Liver (tissue), 9 donors: ENCODE results near the gene JAKMIP1. TPM values are rescaled to one million over a fixed set of nuclear protein-coding genes. Genes with fewer than 3 reads are reported as not detected.

Source experiments
- DNase-seq: peaks from one replicate; pipeline ENCODE4 v3.0.0-alpha.2; 2017; ENCODE audit warnings: low spot score
- H3K27ac ChIP-seq, 2 donors: one replicate each; pipeline ENCODE4 v1.7.0; 2013; ENCODE audit warnings: inconsistent platforms in 2 of 2, low read length in 2 of 2, control low read depth in 1 of 2, low read depth in 1 of 2, mild to moderate bottlenecking in 1 of 2
- H3K27me3 ChIP-seq, 4 donors: one replicate each; pipeline versions ENCODE4 v1.6.1 to v1.7.0; 2013; ENCODE audit warnings: low read length in 3 of 4, inconsistent platforms in 1 of 4, mild to moderate bottlenecking in 1 of 4, moderate library complexity in 1 of 4; ENCODE audit not compliant: control insufficient read depth in 4 of 4, insufficient read depth in 4 of 4
- H3K36me3 ChIP-seq, 4 donors: one replicate each; pipeline versions ENCODE4 v1.6.1 to v1.7.0; 2013; ENCODE audit warnings: low read length in 3 of 4, mild to moderate bottlenecking in 3 of 4, low read depth in 1 of 4, moderate library complexity in 1 of 4; ENCODE audit not compliant: control insufficient read depth in 4 of 4, insufficient read depth in 3 of 4
- H3K4me1 ChIP-seq, 4 donors: one replicate each; pipeline versions ENCODE4 v1.6.1 to v1.7.0; 2013; ENCODE audit warnings: low read length in 3 of 4, mild to moderate bottlenecking in 3 of 4, moderate library complexity in 1 of 4; ENCODE audit not compliant: control insufficient read depth in 4 of 4, insufficient read depth in 4 of 4
- H3K4me3 ChIP-seq, 3 donors: one replicate each; pipeline versions ENCODE4 v1.6.1 to v1.7.0; 2013; ENCODE audit warnings: low read length in 3 of 3, control low read depth in 1 of 3, low read depth in 1 of 3, mild to moderate bottlenecking in 1 of 3
- H3K9ac ChIP-seq, 2 donors: one replicate each; pipeline ENCODE4 v1.7.0; 2013; ENCODE audit warnings: low read length in 2 of 2, mild to moderate bottlenecking in 2 of 2, moderate library complexity in 2 of 2, control low read depth in 1 of 2, low read depth in 1 of 2
- H3K9me3 ChIP-seq, 4 donors: one replicate each; pipeline versions ENCODE4 v1.6.1 to v1.7.0; 2013; ENCODE audit warnings: low read length in 3 of 4; ENCODE audit not compliant: control insufficient read depth in 4 of 4
- EGR1 ChIP-seq, 2 donors: IDR thresholded peaks; 2 replicates each; pipeline ENCODE4 v1.6.1; 2016 to 2018; ENCODE audit warnings: antibody characterized with exemption in 2 of 2, low read depth in 2 of 2
- FOXA1 ChIP-seq: IDR thresholded peaks from 2 replicates; pipeline ENCODE4 v1.6.1; 2016; ENCODE audit warnings: antibody characterized with exemption
- FOXA2 ChIP-seq: IDR thresholded peaks from 2 replicates; pipeline ENCODE4 v1.6.1; 2016; ENCODE audit warnings: antibody characterized with exemption
- GABPA ChIP-seq, 2 donors: IDR thresholded peaks in 1 of 2; conservative IDR thresholded peaks in 1 of 2; 2 replicates each; pipeline ENCODE4 v1.6.1; 2016; ENCODE audit warnings: antibody characterized with exemption in 2 of 2, mild to moderate bottlenecking in 1 of 2, moderate library complexity in 1 of 2
- HNF4A ChIP-seq, 2 donors: conservative IDR thresholded peaks; 2 replicates each; pipeline ENCODE4 v1.6.1; 2016; ENCODE audit warnings: antibody characterized with exemption in 2 of 2, mild to moderate bottlenecking in 2 of 2
- JUND ChIP-seq, 2 donors: IDR thresholded peaks; 2 replicates each; pipeline ENCODE4 v1.6.1; 2016; ENCODE audit warnings: antibody characterized with exemption in 2 of 2
- NR2F2 ChIP-seq: IDR thresholded peaks from 2 replicates; pipeline ENCODE4 v1.6.1; 2016; ENCODE audit warnings: antibody characterized with exemption
- RAD21 ChIP-seq, 2 donors: IDR thresholded peaks; 2 replicates each; pipeline ENCODE4 v1.6.1; 2016; ENCODE audit warnings: antibody characterized with exemption in 2 of 2, mild to moderate bottlenecking in 2 of 2
- RXRA ChIP-seq, 2 donors: IDR thresholded peaks; 2 replicates each; pipeline ENCODE4 v1.6.1; 2017 to 2018; ENCODE audit warnings: antibody characterized with exemption in 2 of 2, mild to moderate bottlenecking in 1 of 2
- SP1 ChIP-seq: IDR thresholded peaks from 2 replicates; pipeline ENCODE4 v1.6.1; 2018; ENCODE audit warnings: antibody characterized with exemption, mild to moderate bottlenecking
- WGBS: extraction: QIAGEN DNeasy Blood & Tissue Kit; methylation state at CpG from one replicate; pipeline ENCODE4 v1.1.7; 2013; 5-methylcytosine and 5-hydroxymethylcytosine counted together
- polyA plus RNA-seq, 2 donors: library from polyadenylated mRNA; stranded (reverse) in 1 of 2; unstranded in 1 of 2; fragments of 200-250 nt in 1 of 2; fragments of >200 nt in 1 of 2; fragmentation: Nextera tagmentation in 1 of 2; extraction: Ambion mirVana in 1 of 2; gene quantifications; one replicate each; pipeline versions ENCODE4 v1.2.1 to v1.2.3, GENCODE V29; 2013 to 2015
- total RNA-seq, 2 donors: library from RNA; depleted of rRNA; stranded (reverse); fragments of >200 nt; gene quantifications; one replicate each; pipeline ENCODE4 v1.2.3, GENCODE V29; 2014
- TF ChIP-seq, protein P1 (sequence below): IDR thresholded peaks from 2 replicates; pipeline ENCODE4 v1.6.1; 2016; ENCODE audit warnings: antibody characterized with exemption
- TF ChIP-seq, protein P2 (sequence below): IDR thresholded peaks from 2 replicates; pipeline ENCODE4 v1.6.1; 2016; ENCODE audit warnings: antibody characterized with exemption, mild to moderate bottlenecking
- TF ChIP-seq, protein P3 (sequence below): IDR thresholded peaks from 2 replicates; pipeline ENCODE4 v1.6.1; 2016; ENCODE audit warnings: antibody characterized with exemption
- TF ChIP-seq, protein P4 (sequence below): IDR thresholded peaks from 2 replicates; pipeline ENCODE4 v1.6.1; 2016; ENCODE audit warnings: antibody characterized with exemption
- TF ChIP-seq, protein P5 (sequence below): fragments of 150-350 bp; IDR thresholded peaks from 2 replicates; pipeline ENCODE4 v1.5.1; 2017; ENCODE audit warnings: improper control_type of control experiment, low read depth, low read length; ENCODE audit not compliant: missing input control
- donor health status: healthy.
- donor health status: healthy.
- donor health status: healthy.
- donor health status: healthy.
- donor health status: healthy.

Gene JAKMIP1
- total and polyA plus RNA-seq, 4 donors = 0.08 to 0.50 TPM; not detected in 2

DNA sequence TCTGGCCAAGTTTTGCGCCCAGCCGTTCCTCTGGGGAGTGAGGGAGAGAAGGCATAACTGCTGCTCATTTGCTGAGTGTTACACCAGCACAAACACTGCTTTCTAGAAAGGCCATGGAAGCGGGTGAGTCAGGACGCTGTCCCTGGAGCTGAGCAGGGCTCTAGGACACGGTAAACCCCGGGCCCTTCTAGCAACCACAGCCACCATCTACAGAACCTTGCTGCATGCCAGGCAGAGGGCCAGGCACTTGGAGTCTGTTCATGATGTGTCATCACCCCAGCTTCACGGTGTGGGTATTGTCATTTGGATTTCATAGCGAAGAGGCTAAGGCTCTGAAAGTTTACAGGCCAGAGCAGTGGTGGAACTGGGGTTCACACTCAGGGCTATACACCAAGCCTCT is 150.4 kb downstream of the JAKMIP1 start:
- Histone ChIP-seq H3K4me1 (no peaks in the 10 kb centered on the region), H3K4me3 (no peak overlapping the region), H3K9me3 (no peaks in the 10 kb centered on the region), H3K36me3 (no peaks in the 10 kb centered on the region), H3K27me3 (no peaks in the 10 kb centered on the region), H3K9ac (no peak overlapping the region), H3K27ac (no peak overlapping the region)
- no peak for DNase-seq
- WGBS = 85% methylated on average over 8 of the region's 8 CpGs
- TF ChIP-seq, protein P1, sequence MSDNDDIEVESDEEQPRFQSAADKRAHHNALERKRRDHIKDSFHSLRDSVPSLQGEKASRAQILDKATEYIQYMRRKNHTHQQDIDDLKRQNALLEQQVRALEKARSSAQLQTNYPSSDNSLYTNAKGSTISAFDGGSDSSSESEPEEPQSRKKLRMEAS = no peak
- TF ChIP-seq, protein P2, sequence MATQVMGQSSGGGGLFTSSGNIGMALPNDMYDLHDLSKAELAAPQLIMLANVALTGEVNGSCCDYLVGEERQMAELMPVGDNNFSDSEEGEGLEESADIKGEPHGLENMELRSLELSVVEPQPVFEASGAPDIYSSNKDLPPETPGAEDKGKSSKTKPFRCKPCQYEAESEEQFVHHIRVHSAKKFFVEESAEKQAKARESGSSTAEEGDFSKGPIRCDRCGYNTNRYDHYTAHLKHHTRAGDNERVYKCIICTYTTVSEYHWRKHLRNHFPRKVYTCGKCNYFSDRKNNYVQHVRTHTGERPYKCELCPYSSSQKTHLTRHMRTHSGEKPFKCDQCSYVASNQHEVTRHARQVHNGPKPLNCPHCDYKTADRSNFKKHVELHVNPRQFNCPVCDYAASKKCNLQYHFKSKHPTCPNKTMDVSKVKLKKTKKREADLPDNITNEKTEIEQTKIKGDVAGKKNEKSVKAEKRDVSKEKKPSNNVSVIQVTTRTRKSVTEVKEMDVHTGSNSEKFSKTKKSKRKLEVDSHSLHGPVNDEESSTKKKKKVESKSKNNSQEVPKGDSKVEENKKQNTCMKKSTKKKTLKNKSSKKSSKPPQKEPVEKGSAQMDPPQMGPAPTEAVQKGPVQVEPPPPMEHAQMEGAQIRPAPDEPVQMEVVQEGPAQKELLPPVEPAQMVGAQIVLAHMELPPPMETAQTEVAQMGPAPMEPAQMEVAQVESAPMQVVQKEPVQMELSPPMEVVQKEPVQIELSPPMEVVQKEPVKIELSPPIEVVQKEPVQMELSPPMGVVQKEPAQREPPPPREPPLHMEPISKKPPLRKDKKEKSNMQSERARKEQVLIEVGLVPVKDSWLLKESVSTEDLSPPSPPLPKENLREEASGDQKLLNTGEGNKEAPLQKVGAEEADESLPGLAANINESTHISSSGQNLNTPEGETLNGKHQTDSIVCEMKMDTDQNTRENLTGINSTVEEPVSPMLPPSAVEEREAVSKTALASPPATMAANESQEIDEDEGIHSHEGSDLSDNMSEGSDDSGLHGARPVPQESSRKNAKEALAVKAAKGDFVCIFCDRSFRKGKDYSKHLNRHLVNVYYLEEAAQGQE = no peak

DNA sequence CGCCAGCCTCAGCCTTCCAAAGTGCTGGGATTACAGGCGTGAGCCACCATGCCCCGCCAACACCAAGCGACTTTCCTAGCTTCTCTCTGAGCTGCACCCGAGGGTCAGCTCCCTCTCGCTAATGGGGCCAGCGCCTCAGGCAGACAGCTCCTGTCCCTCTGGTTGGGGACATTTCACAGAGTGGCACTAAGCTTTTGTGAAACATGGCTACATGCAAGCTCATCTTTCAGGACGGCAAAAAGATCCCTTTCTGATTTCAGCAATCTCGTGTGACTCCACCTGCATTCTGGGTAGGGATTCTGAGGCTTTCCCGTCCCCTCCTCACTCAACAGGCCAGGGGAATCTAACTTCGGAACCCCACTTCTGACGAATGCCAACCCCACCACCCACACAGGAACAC is 151.1 kb downstream of the JAKMIP1 start:
- TF ChIP-seq FOXA1 = no peak
- TF ChIP-seq, protein P1 = no peak
- no peak for TF ChIP-seq FOXA2
- TF ChIP-seq JUND (IDR thresholded peaks at IDR 0.05) = no peak
- TF ChIP-seq EGR1 (IDR thresholded peaks at IDR 0.05; ENCODE audit: low read depth in 2 of 2) = no peak
- no peak for TF ChIP-seq NR2F2
- no peak for TF ChIP-seq SP1
- TF ChIP-seq, protein P2 = no peak
- no peak for TF ChIP-seq RXRA (IDR thresholded peaks at IDR 0.05)
- TF ChIP-seq, protein P3, sequence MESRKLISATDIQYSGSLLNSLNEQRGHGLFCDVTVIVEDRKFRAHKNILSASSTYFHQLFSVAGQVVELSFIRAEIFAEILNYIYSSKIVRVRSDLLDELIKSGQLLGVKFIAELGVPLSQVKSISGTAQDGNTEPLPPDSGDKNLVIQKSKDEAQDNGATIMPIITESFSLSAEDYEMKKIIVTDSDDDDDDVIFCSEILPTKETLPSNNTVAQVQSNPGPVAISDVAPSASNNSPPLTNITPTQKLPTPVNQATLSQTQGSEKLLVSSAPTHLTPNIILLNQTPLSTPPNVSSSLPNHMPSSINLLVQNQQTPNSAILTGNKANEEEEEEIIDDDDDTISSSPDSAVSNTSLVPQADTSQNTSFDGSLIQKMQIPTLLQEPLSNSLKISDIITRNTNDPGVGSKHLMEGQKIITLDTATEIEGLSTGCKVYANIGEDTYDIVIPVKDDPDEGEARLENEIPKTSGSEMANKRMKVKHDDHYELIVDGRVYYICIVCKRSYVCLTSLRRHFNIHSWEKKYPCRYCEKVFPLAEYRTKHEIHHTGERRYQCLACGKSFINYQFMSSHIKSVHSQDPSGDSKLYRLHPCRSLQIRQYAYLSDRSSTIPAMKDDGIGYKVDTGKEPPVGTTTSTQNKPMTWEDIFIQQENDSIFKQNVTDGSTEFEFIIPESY = no peak
- TF ChIP-seq HNF4A (conservative IDR thresholded peaks at IDR 0.05) = no peak
- no peak for TF ChIP-seq RAD21 (IDR thresholded peaks at IDR 0.05)
- TF ChIP-seq, protein P4, sequence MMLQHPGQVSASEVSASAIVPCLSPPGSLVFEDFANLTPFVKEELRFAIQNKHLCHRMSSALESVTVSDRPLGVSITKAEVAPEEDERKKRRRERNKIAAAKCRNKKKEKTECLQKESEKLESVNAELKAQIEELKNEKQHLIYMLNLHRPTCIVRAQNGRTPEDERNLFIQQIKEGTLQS = no peak
- TF ChIP-seq GABPA (IDR thresholded peaks at IDR 0.05 in 1 of 2, conservative IDR thresholded peaks at IDR 0.05 in 1 of 2) = no peak
- TF ChIP-seq, protein P5, sequence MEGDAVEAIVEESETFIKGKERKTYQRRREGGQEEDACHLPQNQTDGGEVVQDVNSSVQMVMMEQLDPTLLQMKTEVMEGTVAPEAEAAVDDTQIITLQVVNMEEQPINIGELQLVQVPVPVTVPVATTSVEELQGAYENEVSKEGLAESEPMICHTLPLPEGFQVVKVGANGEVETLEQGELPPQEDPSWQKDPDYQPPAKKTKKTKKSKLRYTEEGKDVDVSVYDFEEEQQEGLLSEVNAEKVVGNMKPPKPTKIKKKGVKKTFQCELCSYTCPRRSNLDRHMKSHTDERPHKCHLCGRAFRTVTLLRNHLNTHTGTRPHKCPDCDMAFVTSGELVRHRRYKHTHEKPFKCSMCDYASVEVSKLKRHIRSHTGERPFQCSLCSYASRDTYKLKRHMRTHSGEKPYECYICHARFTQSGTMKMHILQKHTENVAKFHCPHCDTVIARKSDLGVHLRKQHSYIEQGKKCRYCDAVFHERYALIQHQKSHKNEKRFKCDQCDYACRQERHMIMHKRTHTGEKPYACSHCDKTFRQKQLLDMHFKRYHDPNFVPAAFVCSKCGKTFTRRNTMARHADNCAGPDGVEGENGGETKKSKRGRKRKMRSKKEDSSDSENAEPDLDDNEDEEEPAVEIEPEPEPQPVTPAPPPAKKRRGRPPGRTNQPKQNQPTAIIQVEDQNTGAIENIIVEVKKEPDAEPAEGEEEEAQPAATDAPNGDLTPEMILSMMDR = no peak
- WGBS = 88% methylated on average over 12 of the region's 12 CpGs
- no peak overlapping the region for H3K27ac ChIP-seq

More for the DNA sequence above, 151.1 kb downstream of the JAKMIP1 start:
- H3K4me1 ChIP-seq = no peaks in the 10 kb centered on the region
- H3K36me3 ChIP-seq = no peaks in the 10 kb centered on the region
- H3K4me3 ChIP-seq = no peak overlapping the region
- H3K27me3 ChIP-seq = no peaks in the 10 kb centered on the region
- no peaks in the 10 kb centered on the region for H3K9me3 ChIP-seq
- H3K9ac ChIP-seq = no peak overlapping the region
- no peak for DNase-seq
